Motor neuron (in vitro differentiated cells): ENCODE data around the gene GPLD1. TPM values are rescaled to one million over a fixed set of nuclear protein-coding genes. Genes with fewer than 3 reads are reported as not detected.
"Not testable (repeated sequence)": the region's sequence is repeated elsewhere in the genome, so short reads cannot be mapped to it uniquely, and the experiment has no call there.

Experiments used
- ATAC-seq, 8 experiments: fragments of 200-7000 bp; cut with Tn5 transposase; replicated peaks in 6 of 8; 2 replicates each; pipeline ENCODE4 v1.8.0; 2021; ENCODE audit warnings: mild to moderate bottlenecking in 8 of 8, moderate library complexity in 8 of 8
- H3K27ac ChIP-seq, 2 donors: fragments of 250-450 bp; sonication (Bioruptor Pico); 2 replicates each; pipeline ENCODE4 v1.9.0; 2021; ENCODE audit warnings: antibody characterized with exemption in 2 of 2, mild to moderate bottlenecking in 2 of 2, moderate library complexity in 1 of 2
- H3K4me1 ChIP-seq, 2 donors: fragments of 250-450 bp; sonication (Bioruptor Pico); replicated peaks in 1 of 2; 2 replicates each; pipeline ENCODE4 v1.6.1; 2021; ENCODE audit warnings: antibody characterized with exemption in 2 of 2, mild to moderate bottlenecking in 2 of 2, moderate library complexity in 1 of 2
- H3K4me3 ChIP-seq, 5 donors: fragments of 250-450 bp; sonication (Bioruptor Pico); 2 replicates each; pipeline ENCODE4 v1.9.0; 2021; ENCODE audit warnings: antibody characterized with exemption in 5 of 5, mild to moderate bottlenecking in 5 of 5, moderate library complexity in 4 of 5
- WGBS, 10 experiments: fragments of 450-650 bp; shearing (Covaris generic); methylation state at CpG; one replicate each; pipeline ENCODE4 v1.0.0; 2022; 5-methylcytosine and 5-hydroxymethylcytosine counted together
- in situ Hi-C, 9 experiments: fragments of 400-800 bp; cut with MboI; loops; one replicate each; pipeline ENCODE4 v1.15.0; 2021; ENCODE audit warnings: low sequenced_read_pairs in 9 of 9, low pct_unique_long_range_greater_than_20kb in 2 of 9; ENCODE audit not compliant: unreplicated experiment in 9 of 9
- total RNA-seq, 8 experiments: library from RNA; unstranded; fragments of 300-600 nt; gene quantifications; 2 replicates each; pipeline versions ENCODE4 v1.2.3 to v1.2.4, GENCODE V29; 2022

GPLD1 gene
- total RNA-seq, 8 experiments from 2014 or later = 1.0 to 7.3 (median 4.9) TPM; not detected in 1

DNA sequence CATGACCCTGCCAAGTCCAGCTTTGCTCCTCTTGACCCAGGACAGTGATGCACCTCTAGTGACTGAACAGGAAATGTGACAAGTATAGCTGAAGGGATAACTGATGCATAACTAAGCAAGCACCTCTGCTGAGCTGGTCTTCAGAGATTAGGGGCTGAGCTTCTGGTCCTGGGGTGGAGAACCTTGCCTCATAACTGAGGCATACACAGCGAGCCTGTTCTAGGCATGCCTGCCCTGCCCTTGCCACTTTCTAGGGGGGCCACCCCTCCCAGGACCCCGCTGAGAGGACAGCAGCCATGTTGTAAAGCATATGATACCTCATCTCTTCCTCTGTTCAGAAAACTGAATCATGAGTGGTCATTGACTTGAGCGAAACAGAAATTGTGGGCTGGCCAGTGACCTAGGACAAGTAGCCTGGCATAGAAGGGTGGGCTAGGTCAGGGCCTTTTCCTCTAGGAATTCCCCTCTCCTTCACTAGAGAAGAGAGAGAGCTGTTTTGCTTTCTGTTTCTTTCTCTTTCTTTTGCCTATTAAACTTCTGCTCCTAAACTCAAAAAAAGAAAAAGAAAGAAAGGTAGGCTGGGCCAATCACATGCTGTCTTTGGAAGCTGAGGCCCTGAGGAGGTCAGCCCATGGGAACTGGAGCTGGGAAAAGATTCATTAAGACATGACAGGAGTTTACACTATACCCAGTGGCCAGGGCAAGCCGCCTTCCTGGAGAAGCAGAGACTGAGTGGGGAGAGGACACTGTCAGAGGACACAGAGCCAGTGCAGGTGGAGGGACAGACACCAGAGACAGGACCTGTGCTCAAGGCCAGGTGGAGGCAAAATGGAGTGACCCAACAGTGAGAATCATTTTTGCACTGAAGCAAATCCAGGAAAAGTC lies 28.5 kb upstream of the GPLD1 start:
- WGBS, 10 experiments = 30 to 100% (median 67%) methylated on average over 1 to 2 of the region's 4 CpGs; no CpG with 5 or more reads in 1 of the 10 experiments
- Histone ChIP-seq H3K4me1 (no peaks in the 10 kb centered on the region), H3K27ac (no peak overlapping the region), H3K4me3 (no peak overlapping the region)
- in situ Hi-C loops = no loop called here
- ATAC-seq = no peak

DNA sequence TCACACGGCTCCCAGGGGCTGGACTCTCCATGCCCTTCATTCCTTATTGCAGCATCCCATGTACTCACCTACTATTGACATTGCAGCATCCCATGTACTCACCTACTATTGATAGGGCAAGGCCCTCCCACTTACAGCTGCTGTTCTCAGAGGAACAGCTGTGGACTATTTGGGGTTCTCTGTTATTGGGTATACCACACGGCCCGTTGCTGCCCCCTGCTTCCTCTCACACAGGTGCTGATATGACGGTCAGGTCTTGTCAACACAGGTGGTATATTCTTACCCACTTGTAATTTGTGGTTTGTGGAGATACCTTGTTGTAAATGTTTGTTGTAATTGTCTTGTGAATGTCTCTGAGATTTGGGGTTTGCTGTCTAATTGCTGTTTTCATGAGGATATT lies 24.2 kb upstream of the GPLD1 start:
- ATAC-seq = no peak

DNA sequence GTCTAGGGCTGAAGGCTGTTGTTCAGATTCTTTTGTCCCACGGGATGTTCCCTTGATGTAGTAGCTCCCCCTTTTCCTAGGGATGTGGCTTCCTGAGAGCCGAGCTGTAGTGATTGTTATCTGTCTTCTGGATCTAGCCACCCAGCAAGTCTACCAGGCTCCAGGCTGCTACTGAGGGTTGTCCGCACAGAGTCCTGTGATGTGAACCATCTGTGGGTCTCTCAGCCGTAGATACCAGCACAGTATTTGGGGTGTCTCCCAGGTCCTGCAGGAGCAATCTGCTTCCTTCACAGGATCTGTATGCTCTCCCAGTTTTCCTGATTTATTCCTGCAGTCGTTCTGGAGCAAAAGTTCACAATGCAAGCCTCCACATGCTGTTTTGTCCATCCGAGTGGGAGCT lies 22.6 kb upstream of the GPLD1 start:
- H3K4me1 ChIP-seq, H3K4me3 ChIP-seq, in situ Hi-C loops, H3K27ac ChIP-seq, ATAC-seq: not testable (repeated sequence)
- WGBS, 10 experiments = 54 to 83% (median 74%) methylated on average over 2 to 6 of the region's 6 CpGs; no CpG with 5 or more reads in 1 of the 10 experiments

More for the DNA sequence above, 24.2 kb upstream of the GPLD1 start:
- H3K27ac ChIP-seq = no peak overlapping the region
- H3K4me1 ChIP-seq = no peaks in the 10 kb centered on the region
- in situ Hi-C loops = no loop called here
- H3K4me3 ChIP-seq = no peak overlapping the region
- 66 to 100% (median 89%) methylated on average over 1 to 4 of the region's 4 CpGs; no CpG with 5 or more reads in 3 of the 10 experiments for WGBS, 10 experiments

DNA sequence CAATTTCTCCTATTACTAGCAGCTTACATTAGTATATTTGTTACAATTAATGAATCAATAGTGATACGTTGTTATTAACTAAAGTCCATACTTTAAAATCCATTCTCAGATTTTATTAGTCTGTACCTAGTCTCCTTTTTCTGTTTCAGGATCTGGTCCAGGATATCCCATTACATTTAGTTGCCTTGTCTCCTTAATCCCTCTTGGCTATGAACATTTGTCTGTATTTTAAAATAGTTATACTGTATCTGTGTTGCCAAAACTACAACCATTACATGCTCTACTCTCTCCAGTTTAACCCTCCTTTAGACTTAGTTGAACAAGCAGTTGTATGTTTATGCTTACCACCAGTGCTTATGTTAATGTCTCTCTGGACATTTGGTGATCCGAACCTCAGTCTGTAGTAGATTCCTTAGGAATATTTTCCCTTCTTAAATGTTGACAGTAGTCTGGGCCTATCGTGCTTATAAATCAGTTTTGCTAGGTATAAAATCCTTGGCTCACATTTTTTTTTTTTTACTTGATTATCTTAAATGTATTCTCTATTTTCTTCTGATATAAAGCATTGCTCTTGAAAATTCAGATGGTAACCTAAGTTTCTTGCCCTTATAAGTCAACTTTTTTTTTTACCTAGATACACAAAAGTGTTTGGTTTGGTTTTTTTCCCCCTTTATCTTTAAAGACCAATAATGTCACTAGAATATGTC lies 17.6 kb upstream of the GPLD1 start:
- in situ Hi-C loops = no loop called here
- no peak for ATAC-seq
- WGBS, 10 experiments = 41 to 97% (median 85%) methylated on average over 1 to 3 of the region's 3 CpGs
- H3K27ac ChIP-seq = no peak overlapping the region
- no peak overlapping the region for H3K4me3 ChIP-seq
- no peaks in the 10 kb centered on the region for H3K4me1 ChIP-seq

DNA sequence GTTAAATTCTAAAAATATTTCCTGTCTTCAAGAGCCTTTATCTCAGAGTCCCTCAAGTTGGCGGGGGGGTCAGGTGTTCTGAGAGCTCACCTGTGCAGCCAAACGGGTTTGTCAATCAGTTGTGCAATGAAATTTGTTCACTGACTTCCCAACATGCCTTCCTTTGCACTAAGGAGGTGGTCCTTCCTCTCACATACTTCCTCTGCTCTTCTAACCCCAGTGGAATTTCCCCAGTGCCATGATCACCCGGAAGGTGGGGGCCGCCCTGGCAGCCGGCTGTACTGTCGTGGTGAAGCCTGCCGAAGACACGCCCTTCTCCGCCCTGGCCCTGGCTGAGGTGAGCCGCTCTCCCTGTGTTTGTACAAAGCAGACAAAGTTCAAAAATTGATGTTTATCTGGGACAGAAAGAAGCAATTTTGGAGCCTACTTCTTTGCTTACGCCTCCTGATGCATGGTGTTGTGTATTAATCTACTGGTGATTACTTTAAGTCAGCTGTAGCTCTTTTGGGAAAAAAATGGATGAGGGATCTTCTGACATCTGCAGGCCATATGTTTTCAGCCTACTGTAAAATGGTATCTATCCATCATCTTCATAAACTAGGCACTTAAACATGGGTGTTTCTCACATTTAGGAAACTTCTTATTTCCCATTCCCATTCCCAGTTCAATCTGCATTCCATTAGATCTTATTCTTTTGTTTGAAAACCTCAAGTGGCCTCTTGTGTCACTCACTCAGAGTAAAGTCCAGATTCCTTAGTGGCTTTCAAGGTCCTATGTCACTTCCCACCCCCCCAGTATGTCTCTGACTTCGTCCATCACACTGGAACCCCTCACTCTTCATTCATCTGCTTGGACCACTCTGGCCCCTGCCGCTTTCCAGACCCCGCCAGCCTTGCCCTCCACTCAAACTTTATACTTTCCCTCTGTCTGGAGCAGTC lies 15.5 kb upstream of the GPLD1 start:
- WGBS, 10 experiments = 16 to 100% (median 85%) methylated on average over 1 to 13 of the region's 14 CpGs
- peak in 3 of 8 experiments; percentile 36 to 92 (median 90) for ATAC-seq
- Histone ChIP-seq H3K4me3 (no peak overlapping the region), H3K4me1 (no peaks in the 10 kb centered on the region), H3K27ac (no peak overlapping the region)
- in situ Hi-C loops = no loop called here

DNA sequence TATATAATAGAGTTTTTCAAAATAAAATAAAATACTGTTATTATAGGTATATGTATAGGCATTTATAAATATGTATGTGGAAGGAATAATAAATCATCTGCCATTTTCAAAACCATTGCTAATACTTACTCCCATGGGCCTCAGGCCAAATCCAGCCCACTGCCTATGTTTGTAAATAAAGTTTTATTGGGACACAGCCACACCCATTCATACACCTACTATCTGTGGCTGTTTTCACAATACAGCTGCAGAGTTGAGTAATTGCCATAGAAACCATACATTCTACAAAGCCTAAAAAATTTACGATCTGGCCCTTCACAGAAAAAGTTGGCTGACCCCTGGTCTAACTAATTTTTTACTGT lies 14.9 kb upstream of the GPLD1 start:
- no peak for ATAC-seq
- in situ Hi-C loops = no loop called here

DNA sequence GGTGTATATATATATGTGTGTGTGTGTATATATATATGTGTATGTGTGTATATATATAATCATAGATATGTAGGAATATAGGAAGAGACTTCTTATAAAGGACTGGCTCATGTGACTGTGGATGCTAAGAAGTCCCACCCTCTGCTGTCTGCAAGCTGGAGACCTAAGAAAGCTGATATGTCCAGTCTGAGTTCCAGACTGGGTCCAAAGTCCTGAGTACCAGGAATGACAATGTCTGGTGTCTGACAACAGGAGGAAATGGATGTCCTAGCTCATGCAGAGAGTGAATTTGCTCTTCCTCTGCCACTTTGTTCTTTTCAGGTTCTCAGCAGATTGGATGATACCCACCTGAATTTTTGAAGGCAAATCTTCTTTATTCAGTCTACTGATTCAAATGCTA lies 12.5 kb upstream of the GPLD1 start:
- in situ Hi-C loops = no loop called here
- no peak overlapping the region for H3K4me3 ChIP-seq
- ATAC-seq = no peak
- no peaks in the 10 kb centered on the region for H3K4me1 ChIP-seq
- no peak overlapping the region for H3K27ac ChIP-seq

More for the DNA sequence above, 14.9 kb upstream of the GPLD1 start:
- no peaks in the 10 kb centered on the region for H3K4me1 ChIP-seq
- no peak overlapping the region for H3K4me3 ChIP-seq
- 43 to 100% (median 100%) methylated on average over 1 of the region's 1 CpG; no CpG with 5 or more reads in 3 of the 10 experiments for WGBS, 10 experiments
- H3K27ac ChIP-seq = no peak overlapping the region

DNA sequence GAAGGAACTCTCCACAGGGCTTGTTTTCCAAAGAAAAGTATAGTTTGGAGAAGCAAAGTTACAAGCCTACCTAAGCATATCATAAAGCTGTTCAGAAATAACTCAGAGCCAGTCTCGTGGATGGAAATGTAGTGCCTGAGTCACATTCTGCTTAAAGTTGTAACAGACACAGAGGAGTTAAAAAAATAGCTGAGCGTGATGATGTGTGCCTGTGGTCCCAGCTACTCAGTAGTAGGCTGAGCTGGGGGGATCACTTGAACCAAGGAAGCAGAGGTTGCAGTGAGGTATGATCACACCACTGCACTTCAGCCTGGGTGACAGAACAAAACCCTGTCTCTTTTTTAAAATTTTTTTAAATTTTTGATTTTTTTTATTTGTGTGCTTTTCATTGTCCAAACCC lies 12.0 kb upstream of the GPLD1 start:
- H3K27ac ChIP-seq = no peak overlapping the region
- in situ Hi-C loops = no loop called here
- no peak overlapping the region for H3K4me3 ChIP-seq
- WGBS, 10 experiments = 20 to 100% (median 63%) methylated on average over 1 to 2 of the region's 2 CpGs
- no peak for ATAC-seq
- no peaks in the 10 kb centered on the region for H3K4me1 ChIP-seq

DNA sequence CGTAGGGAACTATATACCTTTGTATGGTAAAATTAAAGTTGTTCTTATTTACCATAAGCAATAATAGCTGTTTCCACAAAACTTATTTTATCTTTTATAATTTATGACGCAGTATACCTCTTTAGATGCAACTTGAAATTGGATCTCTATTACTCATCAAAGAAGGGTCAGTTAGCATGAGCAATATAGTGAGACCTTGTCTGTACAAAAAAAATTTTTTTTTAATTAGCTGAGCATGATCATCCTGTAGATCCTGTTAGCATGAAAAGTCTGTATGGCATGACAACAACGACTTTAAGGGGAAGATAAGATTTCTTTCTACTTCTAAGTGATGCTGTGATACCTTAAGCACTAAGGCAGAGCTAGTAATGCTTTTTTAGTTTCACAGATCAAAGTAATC lies 11.3 kb upstream of the GPLD1 start:
- whole genome bisulfite sequencing, 10 experiments = 42 to 100% (median 75%) methylated on average over 1 to 3 of the region's 3 CpGs; no CpG with 5 or more reads in 1 of the 10 experiments
- Histone ChIP-seq H3K27ac (no peak overlapping the region), H3K4me1 (peaks cover 2 to 3% of the 10 kb centered on the region in 2 donors), H3K4me3 (no peak overlapping the region)
- in situ Hi-C loops = no loop called here
- ATAC-seq = no peak

DNA sequence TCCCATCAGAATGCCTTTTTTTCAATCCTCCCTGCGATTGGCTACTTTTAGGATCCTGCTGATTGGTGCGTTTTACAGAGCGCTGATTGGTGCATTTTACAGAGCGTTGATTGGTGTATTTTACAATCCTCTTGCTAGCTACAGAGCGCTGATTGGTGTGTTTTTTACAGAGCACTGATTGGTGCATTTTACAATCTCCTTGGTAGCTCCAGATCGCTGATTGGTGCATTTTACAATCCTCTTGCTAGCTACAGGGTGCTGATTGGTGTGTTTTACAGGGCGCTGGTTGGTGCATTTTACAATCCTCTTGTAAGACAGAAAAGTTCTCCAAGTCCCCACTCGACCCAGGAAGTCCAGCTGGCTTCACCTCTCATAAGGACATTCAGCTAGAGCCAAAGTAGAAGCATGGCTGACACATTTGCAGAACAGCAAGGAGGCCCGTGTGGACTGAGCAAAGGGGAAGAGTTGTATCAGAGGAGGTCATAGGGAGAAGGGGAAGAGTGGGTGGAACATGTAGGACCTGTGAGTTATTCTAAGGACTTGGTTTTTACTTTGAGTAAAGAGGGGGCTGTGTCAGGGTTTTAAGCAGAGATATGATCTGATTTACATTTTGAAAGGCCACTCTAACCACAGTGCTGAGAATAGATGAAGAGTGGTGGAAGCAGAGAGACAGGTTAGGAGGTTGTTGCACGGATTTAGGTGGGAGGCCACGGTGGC lies 8.0 kb upstream of the GPLD1 start:
- no peak overlapping the region for H3K4me3 ChIP-seq
- 36 to 98% (median 69%) methylated on average over 2 to 9 of the region's 11 CpGs; no CpG with 5 or more reads in 2 of the 10 experiments for WGBS, 10 experiments
- H3K4me1 ChIP-seq = peaks cover 8 to 10% of the 10 kb centered on the region in 2 donors
- no peak overlapping the region for H3K27ac ChIP-seq
- no peak for ATAC-seq
- in situ Hi-C loops = no loop called here

DNA sequence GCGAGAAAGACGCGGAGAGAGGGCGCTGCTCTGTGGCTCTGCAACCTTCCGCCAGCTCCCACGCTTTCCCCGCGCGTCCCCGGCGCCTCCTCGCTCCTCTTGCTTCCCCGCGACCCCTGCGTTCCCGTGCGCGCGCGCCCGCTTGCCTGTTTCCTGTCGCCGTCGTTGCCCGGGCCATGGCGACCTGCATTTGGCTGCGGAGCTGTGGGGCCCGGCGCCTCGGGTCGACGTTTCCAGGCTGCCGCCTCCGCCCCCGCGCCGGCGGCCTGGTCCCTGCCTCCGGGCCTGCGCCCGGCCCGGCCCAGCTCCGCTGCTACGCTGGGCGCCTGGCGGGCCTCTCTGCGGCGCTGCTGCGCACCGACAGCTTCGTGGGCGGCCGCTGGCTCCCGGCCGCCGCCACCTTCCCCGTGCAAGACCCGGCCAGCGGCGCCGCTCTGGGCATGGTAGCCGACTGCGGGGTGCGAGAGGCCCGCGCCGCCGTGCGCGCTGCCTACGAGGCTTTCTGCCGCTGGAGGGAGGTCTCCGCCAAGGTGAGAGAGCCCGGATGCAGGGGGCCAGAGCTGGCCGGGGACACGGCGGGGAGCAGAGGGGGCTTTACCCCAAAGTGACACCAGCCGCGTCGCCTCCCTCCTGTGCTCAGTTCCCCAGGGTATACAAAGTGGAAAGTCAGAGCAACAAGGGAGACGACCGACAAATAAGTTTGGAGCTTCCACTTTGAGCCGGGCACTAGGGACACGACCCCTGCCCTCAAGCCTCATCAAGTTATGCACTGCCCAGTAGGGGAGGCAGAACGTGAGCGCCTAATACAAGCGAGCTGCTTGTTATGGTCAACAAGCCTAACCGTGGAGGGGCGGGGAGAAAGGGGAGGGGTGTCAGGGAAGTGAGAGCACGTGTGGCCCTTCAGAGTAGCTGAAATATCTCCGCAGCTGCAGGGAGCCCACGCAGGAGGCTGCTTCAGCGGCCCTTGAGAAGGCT lies 5.7 kb upstream of the GPLD1 start, which contains the start of gene ALDH5A1:
Gene ALDH5A1, plus strand, starts transcription at position 149 of the 975 bp plus-strand sequence. Its CDS starts 28 bp downstream, at position 177.
- Histone ChIP-seq H3K27ac (peak within 1 kb of the TSS; percentile 77 to 83), H3K4me1 (peaks cover 8 to 10% of the 10 kb centered on the region in 2 donors), H3K4me3 (peak within 1 kb of the TSS; percentile 49 to 75 (median 56))
- in situ Hi-C loops = no loop called here
- WGBS, 10 experiments = 0 to 24% (median 5%) methylated on average over 1 to 12 of the region's 93 CpGs; no CpG with 5 or more reads in 3 of the 10 experiments
- ATAC-seq = peak; percentile 87 to 92 (median 90)
